KMS-11 (cell line): Measurements from ENCODE around the gene TMEM244.

Source experiments
- H2AFZ ChIP-seq: fragments of 200-600 bp; sonication (generic); 2 replicates; pipeline ENCODE4 v1.6.1; 2016; ENCODE audit warnings: antibody characterized with exemption, mixed run types, low read depth
- H3K27ac ChIP-seq: fragments of 200-600 bp; sonication (generic); 2 replicates; pipeline ENCODE4 v1.6.1; 2016; ENCODE audit warnings: mild to moderate bottlenecking, mixed run types
- H3K27me3 ChIP-seq: fragments of 200-600 bp; sonication (generic); 2 replicates; pipeline ENCODE4 v1.6.1; 2017; ENCODE audit warnings: mild to moderate bottlenecking, low read depth, mixed run types, moderate library complexity; ENCODE audit not compliant: insufficient read depth
- H3K36me3 ChIP-seq: fragments of 200-600 bp; sonication (generic); 2 replicates; pipeline ENCODE4 v1.6.1; 2017; ENCODE audit warnings: mild to moderate bottlenecking, mixed run types; ENCODE audit not compliant: insufficient read depth
- H3K4me1 ChIP-seq: fragments of 200-600 bp; sonication (generic); 2 replicates; pipeline ENCODE4 v1.6.1; 2016; ENCODE audit warnings: mild to moderate bottlenecking, low read depth, mixed run types; ENCODE audit not compliant: poor library complexity, severe bottlenecking
- H3K4me2 ChIP-seq: fragments of 200-600 bp; sonication (generic); 2 replicates; pipeline ENCODE4 v1.7.0; 2016; ENCODE audit warnings: mild to moderate bottlenecking, mixed run types
- H3K4me3 ChIP-seq: fragments of 200-600 bp; sonication (generic); IDR thresholded peaks from 2 replicates; pipeline ENCODE4 v1.6.1; 2017; ENCODE audit warnings: low read depth, low read length, mixed read lengths; ENCODE audit not compliant: insufficient read depth
- H3K79me2 ChIP-seq: fragments of 200-600 bp; sonication (generic); 2 replicates; pipeline ENCODE4 v1.6.1; 2016; ENCODE audit warnings: low read depth, mixed run types; ENCODE audit not compliant: insufficient read depth
- H3K9ac ChIP-seq: fragments of 200-600 bp; sonication (generic); 2 replicates; pipeline ENCODE4 v1.6.1; 2016; ENCODE audit warnings: mild to moderate bottlenecking, mixed run types
- H4K20me1 ChIP-seq: fragments of 200-600 bp; sonication (generic); 2 replicates; pipeline ENCODE4 v1.6.1; 2016; ENCODE audit warnings: mild to moderate bottlenecking, mixed run types; ENCODE audit not compliant: insufficient read depth
- CTCF ChIP-seq: fragments of 200-600 bp; sonication (generic); conservative IDR thresholded peaks from 2 replicates; pipeline ENCODE4 v1.6.1; 2017; ENCODE audit warnings: low read depth, mild to moderate bottlenecking, antibody characterized with exemption, low read length, moderate library complexity, mixed read lengths

The TMEM244 gene

DNA sequence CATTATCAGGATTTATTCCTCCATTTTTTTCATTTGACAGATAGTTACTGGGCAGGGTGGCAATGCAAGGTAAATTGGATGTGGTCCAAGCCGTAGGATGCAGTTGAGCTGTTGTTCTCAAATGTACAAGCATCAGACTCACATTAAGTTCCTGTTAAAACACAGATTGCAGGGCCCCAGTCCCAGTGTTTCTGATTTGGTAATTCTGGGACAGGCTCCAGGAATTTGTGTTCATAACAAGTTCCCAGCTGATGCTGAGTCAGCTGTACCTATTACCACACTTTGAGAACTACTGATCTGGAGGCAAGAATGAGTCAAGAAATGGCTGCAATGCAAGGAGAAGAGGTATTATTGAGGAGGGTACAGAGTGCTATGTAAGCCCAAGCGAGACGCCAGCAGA is 11.7 kb downstream of the TMEM244 start:
- Histone ChIP-seq H3K4me2 (no peak overlapping the region), H3K4me1 (no peaks in the 10 kb centered on the region), H3K79me2 (no peaks in the 10 kb centered on the region), H3K36me3 (no peaks in the 10 kb centered on the region), H3K4me3 (no peak overlapping the region), H2AFZ (no peak overlapping the region), H3K27ac (no peak overlapping the region), H4K20me1 (no peaks in the 10 kb centered on the region), H3K27me3 (no peaks in the 10 kb centered on the region), H3K9ac (no peak overlapping the region)
- TF ChIP-seq CTCF, result no peak

- H4K20me1 ChIP-seq, result no peaks in the 10 kb centered on the region
- TF ChIP-seq CTCF, result no peak
- H3K27ac ChIP-seq, result no peak overlapping the region
Measured at GRCh38 chr6:129846761-129847160, 14.4 kb downstream of the TMEM244 start.

GRCh38 chr6:129845696-129846095 is 15.4 kb downstream of the TMEM244 start:
- no peaks in the 10 kb centered on the region for H3K79me2 ChIP-seq
- H3K36me3 ChIP-seq, result no peaks in the 10 kb centered on the region
- no peak overlapping the region for H3K9ac ChIP-seq
- no peak overlapping the region for H3K4me3 ChIP-seq
- H3K27me3 ChIP-seq, result no peaks in the 10 kb centered on the region
- TF ChIP-seq CTCF, result no peak
- H3K4me1 ChIP-seq, result no peaks in the 10 kb centered on the region
- H4K20me1 ChIP-seq, result no peaks in the 10 kb centered on the region
- H2AFZ ChIP-seq, result no peak overlapping the region
- H3K4me2 ChIP-seq, result no peak overlapping the region
- no peak overlapping the region for H3K27ac ChIP-seq

More at GRCh38 chr6:129846761-129847160, 14.4 kb downstream of the TMEM244 start:
- H3K79me2 ChIP-seq, result no peaks in the 10 kb centered on the region
- H3K4me3 ChIP-seq, result no peak overlapping the region
- no peak overlapping the region for H2AFZ ChIP-seq
- no peak overlapping the region for H3K4me2 ChIP-seq
- H3K4me1 ChIP-seq, result no peaks in the 10 kb centered on the region
- no peaks in the 10 kb centered on the region for H3K27me3 ChIP-seq
- no peaks in the 10 kb centered on the region for H3K36me3 ChIP-seq
- H3K9ac ChIP-seq, result no peak overlapping the region

DNA sequence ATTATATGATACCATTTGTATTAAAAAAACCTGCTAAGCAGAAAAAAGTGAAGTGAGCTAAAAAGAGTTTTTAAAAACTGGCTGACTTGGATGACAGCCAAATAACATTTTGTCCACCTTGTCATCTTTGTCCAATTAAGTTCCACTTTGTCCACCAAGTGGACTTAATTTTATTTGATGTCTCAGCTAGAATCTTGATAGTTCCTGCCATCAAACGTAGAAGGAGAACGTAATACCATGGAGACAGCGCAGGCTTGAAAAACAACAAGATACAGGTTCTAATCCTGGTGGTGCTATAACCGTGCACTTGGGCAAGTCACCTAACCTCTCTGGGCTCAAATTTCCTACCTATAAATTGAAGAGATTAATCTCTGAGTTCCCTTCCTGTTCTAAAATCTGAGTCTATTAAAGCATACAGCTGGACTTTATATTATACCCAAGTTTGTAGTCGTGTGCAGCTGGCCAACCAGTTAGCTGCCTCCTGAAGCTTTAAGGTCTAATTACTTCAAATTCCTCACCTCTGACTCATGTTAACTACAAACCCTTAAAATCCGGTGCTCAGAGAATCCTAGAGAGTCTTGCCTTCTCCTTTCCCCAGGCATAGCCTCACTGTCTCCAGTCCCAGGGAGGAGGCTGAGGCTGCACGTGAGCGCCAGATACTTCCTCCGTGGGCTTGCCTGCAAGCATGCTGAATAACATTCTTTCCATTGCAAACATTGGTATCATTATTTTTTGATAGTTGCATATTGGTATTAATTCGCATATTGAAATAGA is 16.8 kb downstream of the TMEM244 start:
- no peaks in the 10 kb centered on the region for H3K79me2 ChIP-seq
- no peaks in the 10 kb centered on the region for H3K27me3 ChIP-seq
- H3K4me2 ChIP-seq, result no peak overlapping the region
- no peak for TF ChIP-seq CTCF
- no peak overlapping the region for H3K9ac ChIP-seq
- H2AFZ ChIP-seq, result no peak overlapping the region
- no peaks in the 10 kb centered on the region for H4K20me1 ChIP-seq
- H3K36me3 ChIP-seq, result no peaks in the 10 kb centered on the region
- no peak overlapping the region for H3K27ac ChIP-seq
- no peaks in the 10 kb centered on the region for H3K4me1 ChIP-seq
- no peak overlapping the region for H3K4me3 ChIP-seq
